ENCODE results near the gene DTX3. TPM values are rescaled to one million over a fixed set of nuclear protein-coding genes. Genes with fewer than 3 reads are reported as not detected.
"Not testable (repeated sequence)": the region's sequence is repeated elsewhere in the genome, so short reads cannot be mapped to it uniquely, and the experiment has no call there.

Gene DTX3
- total RNA-seq, 1 donor from 2014 or later: 29.9 TPM

DNA sequence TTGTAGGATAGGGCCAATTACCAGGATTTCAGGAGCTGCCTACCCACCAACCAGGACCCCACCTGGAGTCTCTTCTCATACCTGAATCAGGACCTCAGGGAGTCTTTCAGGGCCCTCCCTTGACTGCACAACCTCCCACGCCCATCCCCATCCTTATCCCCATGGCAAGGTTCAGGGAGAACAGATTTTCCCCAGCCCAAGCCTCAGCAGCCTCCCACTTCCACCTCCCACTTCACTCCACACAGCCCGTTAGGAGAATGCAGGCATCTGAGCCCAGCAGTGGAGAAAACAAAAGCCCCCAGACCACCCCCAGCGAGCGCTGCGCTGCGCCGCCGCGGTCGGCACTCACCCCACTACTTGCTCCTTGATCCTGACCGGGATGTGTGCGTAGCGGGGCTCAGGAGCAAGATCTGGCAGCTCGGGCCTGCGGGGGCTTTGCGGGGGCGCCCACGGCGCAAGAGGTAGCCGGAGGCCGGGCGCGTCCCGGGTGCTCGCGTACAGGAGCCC is 27.0 kb downstream of the DTX3 start:
- H3K27ac Mint-ChIP-seq (ENCODE audit: unreplicated experiment): no peak overlapping the region
- H3K4me1 Mint-ChIP-seq (ENCODE audit: unreplicated experiment): peaks cover 8% of the 10 kb centered on the region
- TF ChIP-seq CTCF (IDR thresholded peaks at IDR 0.05): no peak
- peak; percentile 81 for DNase-seq (ENCODE audit: extremely low spot score, unreplicated experiment)
- H3K4me3 Mint-ChIP-seq (ENCODE audit: unreplicated experiment): peak overlapping the region; percentile 72
- H3K36me3 Mint-ChIP-seq (ENCODE audit: unreplicated experiment): peaks cover 2% of the 10 kb centered on the region
- H3K9me3 Mint-ChIP-seq (ENCODE audit: unreplicated experiment): no peaks in the 10 kb centered on the region
- peaks cover 5% of the 10 kb centered on the region for H3K27me3 Mint-ChIP-seq (ENCODE audit: unreplicated experiment)

DNA sequence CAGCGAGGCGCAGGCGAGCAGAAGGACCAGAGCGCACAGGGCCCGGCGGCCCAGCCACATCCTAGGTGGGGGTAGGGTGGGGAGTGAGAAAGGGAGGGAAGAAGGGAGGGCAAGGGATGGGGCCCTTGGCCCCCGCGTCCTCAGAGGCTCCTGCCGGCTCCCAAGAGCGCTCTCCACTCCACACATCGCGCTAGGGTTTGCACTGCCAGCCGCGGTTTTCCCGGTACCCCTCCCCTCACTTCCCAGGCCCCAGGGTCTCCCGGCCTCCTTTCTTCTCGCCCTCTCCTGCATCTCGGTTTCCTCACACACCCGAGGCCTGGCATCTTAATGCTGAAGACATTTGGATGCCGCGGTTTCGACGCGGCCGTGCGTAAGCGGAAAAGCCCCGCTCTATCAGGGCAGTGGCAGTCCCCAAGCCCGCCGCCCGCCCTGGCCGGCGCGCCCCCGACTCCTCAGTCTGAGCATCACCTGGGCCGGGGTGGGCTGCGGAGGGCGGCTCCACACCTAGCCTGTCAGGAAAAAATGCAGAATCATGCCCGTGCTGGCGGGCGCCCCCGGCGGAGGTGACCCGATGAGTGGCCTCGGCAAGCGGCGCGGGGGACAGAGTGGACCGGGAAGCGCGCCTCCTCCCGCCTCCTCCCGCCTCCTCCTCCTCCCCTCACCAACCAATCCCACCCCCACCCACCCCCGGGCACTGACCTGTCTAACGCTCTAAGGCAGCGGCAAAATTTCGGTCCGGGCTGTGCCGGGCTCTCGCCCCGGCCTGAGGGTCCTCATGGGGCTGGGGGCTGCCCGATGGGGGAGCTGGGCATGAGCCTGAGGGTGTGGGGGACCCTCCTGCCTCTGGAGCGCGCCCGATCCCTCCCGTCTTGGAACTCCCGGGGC is 27.7 kb downstream of the DTX3 start:
- Mint-ChIP-seq H3K9me3 (ENCODE audit: unreplicated experiment) (no peaks in the 10 kb centered on the region), H3K36me3 (ENCODE audit: unreplicated experiment) (no peaks in the 10 kb centered on the region), H3K27ac (ENCODE audit: unreplicated experiment) (no peak overlapping the region), H3K4me3 (ENCODE audit: unreplicated experiment) (peak overlapping the region; percentile 72), H3K27me3 (ENCODE audit: unreplicated experiment) (peaks cover 6% of the 10 kb centered on the region), H3K4me1 (ENCODE audit: unreplicated experiment) (peaks cover 8% of the 10 kb centered on the region)
- TF ChIP-seq CTCF (IDR thresholded peaks at IDR 0.05): no peak
- no peak for DNase-seq (ENCODE audit: extremely low spot score, unreplicated experiment)

- Mint-ChIP-seq H3K36me3 (ENCODE audit: unreplicated experiment) (no peaks in the 10 kb centered on the region), H3K27me3 (ENCODE audit: unreplicated experiment) (peaks cover 13% of the 10 kb centered on the region), H3K4me1 (ENCODE audit: unreplicated experiment) (peaks cover 8% of the 10 kb centered on the region), H3K27ac (ENCODE audit: unreplicated experiment) (no peak within 1 kb of the TSS), H3K4me3 (ENCODE audit: unreplicated experiment) (peak within 1 kb of the TSS; percentile 72), H3K9me3 (ENCODE audit: unreplicated experiment) (no peaks in the 10 kb centered on the region)
- peak; percentile 92 for TF ChIP-seq CTCF (IDR thresholded peaks at IDR 0.05)
- DNase-seq (ENCODE audit: extremely low spot score, unreplicated experiment): no peak
These were observed 28.6 kb downstream of the DTX3 start, which contains the start of gene B4GALNT1 for GRCh38 chr12:57632958-57633840. TSS of gene B4GALNT1 (minus strand) at chr12:57633201. CDS start at chr12:57632132, 1,069 bp downstream.

GRCh38 chr12:57636731-57637130 is 32.1 kb downstream of the DTX3 start:
- not testable (repeated sequence) for H3K4me3 Mint-ChIP-seq (ENCODE audit: unreplicated experiment); H3K36me3 Mint-ChIP-seq (ENCODE audit: unreplicated experiment); H3K4me1 Mint-ChIP-seq (ENCODE audit: unreplicated experiment); DNase-seq (ENCODE audit: extremely low spot score, unreplicated experiment); H3K27ac Mint-ChIP-seq (ENCODE audit: unreplicated experiment); H3K9me3 Mint-ChIP-seq (ENCODE audit: unreplicated experiment)
- peaks cover 43% of the 10 kb centered on the region for H3K27me3 Mint-ChIP-seq (ENCODE audit: unreplicated experiment)

DNA sequence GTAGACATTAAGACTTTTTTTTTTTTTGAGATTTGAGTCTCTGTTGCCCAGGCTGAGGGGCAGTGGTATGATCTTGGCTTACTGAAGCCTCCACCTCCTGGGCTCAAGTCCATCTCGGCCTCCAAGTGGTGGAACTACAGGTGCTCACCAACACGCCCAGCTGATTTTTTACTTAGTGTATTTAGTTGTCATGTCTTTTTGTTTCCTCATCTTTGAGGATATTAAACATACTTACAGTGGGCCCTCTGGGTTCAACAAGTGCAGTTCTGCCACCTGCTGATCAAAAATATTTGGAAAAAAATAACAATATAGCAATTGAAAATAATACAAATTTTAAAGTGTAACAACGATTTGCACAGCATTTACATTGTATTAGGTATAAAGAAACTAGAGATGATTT is 32.7 kb downstream of the DTX3 start:
- TF ChIP-seq CTCF (IDR thresholded peaks at IDR 0.05): peak; percentile 5

More for the DNA sequence above, 32.7 kb downstream of the DTX3 start:
- no peak overlapping the region for H3K4me3 Mint-ChIP-seq (ENCODE audit: unreplicated experiment)
- peaks cover 49% of the 10 kb centered on the region for H3K27me3 Mint-ChIP-seq (ENCODE audit: unreplicated experiment)
- H3K4me1 Mint-ChIP-seq (ENCODE audit: unreplicated experiment): peaks cover 6% of the 10 kb centered on the region
- no peak for DNase-seq (ENCODE audit: extremely low spot score, unreplicated experiment)
- no peak overlapping the region for H3K27ac Mint-ChIP-seq (ENCODE audit: unreplicated experiment)
- H3K36me3 Mint-ChIP-seq (ENCODE audit: unreplicated experiment): no peaks in the 10 kb centered on the region
- H3K9me3 Mint-ChIP-seq (ENCODE audit: unreplicated experiment): no peaks in the 10 kb centered on the region
